HG02571 (cell line): Measurements from ENCODE around the gene MVD.

Experiments used
- ATAC-seq: cut with Tn5 transposase; IDR thresholded peaks from one replicate; pipeline ENCODE4 v1.9.1; 2021; ENCODE audit warnings: mild to moderate bottlenecking, moderate library complexity; ENCODE audit not compliant: unreplicated experiment

Gene MVD

GRCh38 chr16:88697116-88697830, 34.4 kb upstream of the MVD start:
- ATAC-seq = no peak

GRCh38 chr16:88696441-88696840, 33.5 kb upstream of the MVD start:
- ATAC-seq = no peak

GRCh38 chr16:88695753-88696152, 32.9 kb upstream of the MVD start:
- ATAC-seq = no peak

GRCh38 chr16:88695218-88695617, 32.3 kb upstream of the MVD start:
- ATAC-seq = no peak

GRCh38 chr16:88694221-88695087, 31.6 kb upstream of the MVD start:
- ATAC-seq = no peak

GRCh38 chr16:88693420-88694177, 30.7 kb upstream of the MVD start:
- ATAC-seq = no peak

- ATAC-seq = no peak
These were observed 30.0 kb upstream of the MVD start for GRCh38 chr16:88692861-88693260.

GRCh38 chr16:88691924-88692560, 29.2 kb upstream of the MVD start:
- ATAC-seq = no peak

- no peak for ATAC-seq
These were observed 28.4 kb upstream of the MVD start for GRCh38 chr16:88691129-88691813.

GRCh38 chr16:88690341-88691128, 27.6 kb upstream of the MVD start:
- ATAC-seq = no peak

- ATAC-seq = no peak
These were observed 25.3 kb upstream of the MVD start for GRCh38 chr16:88688013-88688778.

- no peak for ATAC-seq
These were observed 24.8 kb upstream of the MVD start for GRCh38 chr16:88687676-88688012.

GRCh38 chr16:88687254-88687576, 24.3 kb upstream of the MVD start:
- ATAC-seq = no peak

- peak; percentile 64 for ATAC-seq
These were observed 23.8 kb upstream of the MVD start, which contains the start of gene SNAI3 for GRCh38 chr16:88686439-88687253. Gene SNAI3 (minus strand): TSS chr16:88686507. CDS start chr16:88686406, 101 bp downstream.

- peak; percentile 17 for ATAC-seq
These were observed 23.2 kb upstream of the MVD start for GRCh38 chr16:88686062-88686438.

- ATAC-seq = no peak
These were observed 22.5 kb upstream of the MVD start for GRCh38 chr16:88685156-88686061.

- ATAC-seq = no peak
These were observed 21.8 kb upstream of the MVD start for GRCh38 chr16:88684569-88685155.
